HepG2 (cell line): ENCODE results near the gene GGNBP2. TPM values are rescaled to one million over a fixed set of nuclear protein-coding genes. Genes with fewer than 3 reads are reported as not detected.

ENCODE experiments used
- AGO1 ChIP-seq: fragments of 200-400 bp; formaldehyde crosslinking; IDR thresholded peaks from 2 replicates; pipeline ENCODE4 v1.6.1; 2017; ENCODE audit warnings: mild to moderate bottlenecking, low read depth, low read length, moderate library complexity; ENCODE audit not compliant: poor library complexity, severe bottlenecking
- CREB3 ChIP-seq: sonication (generic); formaldehyde crosslinking; IDR thresholded peaks from 2 replicates; pipeline ENCODE4 v1.5.0; 2020; ENCODE audit warnings: missing genetic modification reagents
- GATA4 ChIP-seq: sonication (generic); IDR thresholded peaks from 2 replicates; pipeline ENCODE4 v1.6.1; 2016; ENCODE audit warnings: antibody characterized with exemption, low read depth, borderline replicate concordance
- HOXA7 ChIP-seq: sonication (generic); formaldehyde crosslinking; IDR thresholded peaks from 2 replicates; pipeline ENCODE4 v1.8.1; 2022; ENCODE audit warnings: mild to moderate bottlenecking, missing genetic modification reagents, moderate library complexity
- MIXL1 ChIP-seq: IDR thresholded peaks from 2 replicates; pipeline ENCODE4 v1.6.1; 2016
- NAIF1 ChIP-seq: sonication (generic); formaldehyde crosslinking; IDR thresholded peaks from 2 replicates; pipeline ENCODE4 v1.5.0; 2020; ENCODE audit warnings: mild to moderate bottlenecking, missing genetic modification reagents, borderline replicate concordance
- RNF2 ChIP-seq: fragments of 450-650 bp; conservative IDR thresholded peaks from 2 replicates; pipeline ENCODE4 v1.6.1; 2016; ENCODE audit warnings: low read depth
- SALL1 ChIP-seq: sonication (generic); formaldehyde crosslinking; IDR thresholded peaks from 2 replicates; pipeline ENCODE4 v1.8.0; 2022; ENCODE audit warnings: mild to moderate bottlenecking, missing genetic modification reagents
- SMAD3 ChIP-seq: sonication (generic); formaldehyde crosslinking; IDR thresholded peaks from 2 replicates; pipeline ENCODE4 v1.4.0; 2020; ENCODE audit warnings: missing genetic modification reagents
- USF2 ChIP-seq, 2 experiments: sonication (generic) in 1 of 2; formaldehyde crosslinking in 1 of 2; IDR thresholded peaks; 2 replicates each; pipeline versions ENCODE4 v1.5.1 to v1.6.1; 2011 to 2020; ENCODE audit warnings: borderline replicate concordance in 1 of 2, low read depth in 1 of 2, low read length in 1 of 2, mild to moderate bottlenecking in 1 of 2, missing genetic modification reagents in 1 of 2, moderate library complexity in 1 of 2
- YY1 ChIP-seq: IDR thresholded peaks from 2 replicates; pipeline ENCODE4 v1.6.1; 2011; ENCODE audit warnings: low read length, low read depth, moderate library complexity, mild to moderate bottlenecking; ENCODE audit not compliant: insufficient read depth, insufficient replicate concordance
- ZBTB49 ChIP-seq: sonication (generic); formaldehyde crosslinking; IDR thresholded peaks from 2 replicates; pipeline ENCODE4 v1.4.0; 2020; ENCODE audit warnings: missing genetic modification reagents, borderline replicate concordance
- ZFY ChIP-seq: sonication (generic); formaldehyde crosslinking; IDR thresholded peaks from 2 replicates; pipeline ENCODE4 v1.4.0; 2020; ENCODE audit warnings: missing genetic modification reagents
- ZNF10 ChIP-seq: sonication (generic); formaldehyde crosslinking; IDR thresholded peaks from 2 replicates; pipeline ENCODE4 v1.4.0; 2020; ENCODE audit warnings: mild to moderate bottlenecking, low read depth, missing genetic modification reagents, borderline replicate concordance
- ZNF101 ChIP-seq: sonication (generic); formaldehyde crosslinking; IDR thresholded peaks from 2 replicates; pipeline ENCODE4 v1.4.0; 2020; ENCODE audit warnings: mild to moderate bottlenecking, low read depth, missing genetic modification reagents, borderline replicate concordance
- ZNF616 ChIP-seq: sonication (generic); formaldehyde crosslinking; IDR thresholded peaks from 2 replicates; pipeline ENCODE4 v1.5.0; 2020; ENCODE audit warnings: low read depth, mild to moderate bottlenecking, missing genetic modification reagents
- ZNF619 ChIP-seq: sonication (generic); formaldehyde crosslinking; IDR thresholded peaks from 2 replicates; pipeline ENCODE4 v1.4.0; 2020; ENCODE audit warnings: mild to moderate bottlenecking, missing genetic modification reagents
- ZNF678 ChIP-seq: sonication (generic); formaldehyde crosslinking; IDR thresholded peaks from 2 replicates; pipeline ENCODE4 v1.4.0; 2020; ENCODE audit warnings: mild to moderate bottlenecking, missing genetic modification reagents
- ZNF891 ChIP-seq: sonication (generic); formaldehyde crosslinking; IDR thresholded peaks from 2 replicates; pipeline ENCODE4 v1.5.0; 2020; ENCODE audit warnings: mild to moderate bottlenecking, missing genetic modification reagents
- polyA plus RNA-seq, 8 experiments: library from polyadenylated mRNA; depleted of rRNA in 3 of 8; stranded (reverse) in 7 of 8; unstranded in 1 of 8; fragments of >200 nt; fragmentation: Illumina TruSeq in 4 of 8; extraction: Trizol in 4 of 8; gene quantifications; 2 replicates each; pipeline versions ENCODE4 v1.2.1 to v1.2.3, GENCODE V29; 2011 to 2016; ENCODE audit warnings: low read depth in 4 of 8, missing spikeins in 1 of 8, mixed read lengths in 1 of 8; ENCODE audit not compliant: insufficient read depth in 1 of 8
- total RNA-seq, 5 experiments: library from RNA; depleted of rRNA; stranded (reverse); fragments of >200 nt; fragmentation: Illumina TruSeq; extraction: Trizol; gene quantifications; 2 replicates each; pipeline ENCODE4 v1.2.3, GENCODE V29; 2016; ENCODE audit warnings: low read depth in 1 of 5
- TF ChIP-seq, protein P1 (sequence below): sonication (generic); formaldehyde crosslinking; IDR thresholded peaks from 2 replicates; pipeline ENCODE4 v1.4.0; 2020; ENCODE audit warnings: mild to moderate bottlenecking, missing genetic modification reagents

The GGNBP2 gene
- total and polyA plus RNA-seq, 2 of the 13 experiments (the other 11 are each of a cell fraction or from before 2014, with no cell fraction given) = 53.3 to 84.2 TPM

DNA sequence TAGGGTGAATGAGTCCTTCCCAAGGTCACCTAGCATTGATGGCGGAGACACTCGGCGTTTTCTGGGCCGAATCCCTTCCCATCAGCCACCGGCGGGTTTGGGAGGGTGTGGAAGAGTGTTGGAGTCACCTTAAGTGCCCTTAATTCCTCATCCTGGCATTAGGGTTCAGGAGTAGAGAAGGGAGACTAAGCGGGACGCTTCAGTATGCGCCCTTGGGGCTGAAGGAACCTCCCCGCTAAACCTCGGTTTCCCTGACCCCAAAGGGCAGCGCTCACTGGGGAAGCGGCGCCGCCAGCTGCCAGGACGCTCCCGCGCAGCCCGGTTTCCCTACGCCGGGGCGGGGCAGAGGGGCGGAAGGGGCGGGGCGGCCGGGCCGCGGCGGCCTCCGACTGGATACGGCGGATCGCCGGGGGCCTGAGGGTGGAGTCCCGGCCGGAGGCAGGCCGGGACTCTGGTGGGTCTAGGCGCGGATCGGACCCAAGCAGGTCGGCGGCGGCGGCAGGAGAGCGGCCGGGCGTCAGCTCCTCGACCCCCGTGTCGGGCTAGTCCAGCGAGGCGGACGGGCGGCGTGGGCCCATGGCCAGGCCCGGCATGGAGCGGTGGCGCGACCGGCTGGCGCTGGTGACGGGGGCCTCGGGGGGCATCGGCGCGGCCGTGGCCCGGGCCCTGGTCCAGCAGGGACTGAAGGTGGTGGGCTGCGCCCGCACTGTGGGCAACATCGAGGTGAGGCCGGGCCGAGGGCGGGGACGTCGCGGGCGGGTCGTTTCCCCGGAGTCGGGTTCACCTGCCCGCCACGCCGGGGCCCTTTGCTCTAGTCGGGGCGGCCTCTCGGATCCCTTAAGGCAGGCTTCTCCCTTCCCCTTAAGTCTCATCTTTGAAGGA, 47.0 kb downstream of the GGNBP2 start, which contains the start of gene DHRS11 (continued):
- no peak for TF ChIP-seq ZBTB49 (CRISPR knock-in tag)
- peak; percentile 42 for TF ChIP-seq SALL1 (CRISPR knock-in tag)
- TF ChIP-seq ZNF891 = no peak
- TF ChIP-seq NAIF1 (CRISPR knock-in tag) = no peak
- no peak for TF ChIP-seq CREB3 (CRISPR knock-in tag)
- TF ChIP-seq ZNF101 = no peak
- TF ChIP-seq ZNF678 (CRISPR knock-in tag) = no peak
- peak; percentile 6 for TF ChIP-seq YY1
- no peak for TF ChIP-seq SMAD3 (CRISPR knock-in tag)
- no peak for TF ChIP-seq GATA4
- no peak for TF ChIP-seq ZNF10
- TF ChIP-seq MIXL1 (CRISPR knock-in tag) = no peak
- no peak for TF ChIP-seq RNF2
- TF ChIP-seq AGO1 = no peak
- TF ChIP-seq ZNF619 (CRISPR knock-in tag) = no peak
- TF ChIP-seq HOXA7 (CRISPR knock-in tag) = no peak
- TF ChIP-seq ZFY (CRISPR knock-in tag) = peak; percentile 88
- no peak for TF ChIP-seq USF2 (IDR thresholded peaks at IDR 0.05; ENCODE audit: low read depth, low read length)
- no peak for TF ChIP-seq USF2 (CRISPR knock-in tag; IDR thresholded peaks at IDR 0.05; ENCODE audit: borderline replicate concordance)
- TF ChIP-seq, protein P1, sequence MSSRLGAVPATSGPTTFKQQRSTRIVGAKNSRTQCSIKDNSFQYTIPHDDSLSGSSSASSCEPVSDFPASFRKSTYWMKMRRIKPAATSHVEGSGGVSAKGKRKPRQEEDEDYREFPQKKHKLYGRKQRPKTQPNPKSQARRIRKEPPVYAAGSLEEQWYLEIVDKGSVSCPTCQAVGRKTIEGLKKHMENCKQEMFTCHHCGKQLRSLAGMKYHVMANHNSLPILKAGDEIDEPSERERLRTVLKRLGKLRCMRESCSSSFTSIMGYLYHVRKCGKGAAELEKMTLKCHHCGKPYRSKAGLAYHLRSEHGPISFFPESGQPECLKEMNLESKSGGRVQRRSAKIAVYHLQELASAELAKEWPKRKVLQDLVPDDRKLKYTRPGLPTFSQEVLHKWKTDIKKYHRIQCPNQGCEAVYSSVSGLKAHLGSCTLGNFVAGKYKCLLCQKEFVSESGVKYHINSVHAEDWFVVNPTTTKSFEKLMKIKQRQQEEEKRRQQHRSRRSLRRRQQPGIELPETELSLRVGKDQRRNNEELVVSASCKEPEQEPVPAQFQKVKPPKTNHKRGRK (CRISPR knock-in tag) = no peak
- no peak for TF ChIP-seq ZNF616 (CRISPR knock-in tag)
